ENCODE results near the gene RDH5. TPM values are rescaled to one million over a fixed set of nuclear protein-coding genes. Genes with fewer than 3 reads are reported as not detected.

RDH5 gene
- total RNA-seq, 2 experiments from 2014 or later = 9.5 to 10.5 TPM

- POLR2A ChIA-PET = interaction anchor here (1.0 kb wide), 1 partner anchor 18 kb away, joined by 3 read pairs; no protein-coding TSS in a partner anchor
- DNase-seq = no peak
- CTCF ChIA-PET = interaction anchor here (0.6 to 1.0 kb wide), 3 partner anchors 56 to 978 kb away, joined by 3 to 4 read pairs (median 3); no protein-coding TSS in a partner anchor
- Mint-ChIP-seq H3K4me3 (no peak overlapping the region), H3K27ac (no peak overlapping the region), H3K9me3 (no peaks in the 10 kb centered on the region), H3K27me3 (peaks cover 41% of the 10 kb centered on the region), H3K4me1 (peaks cover 33% of the 10 kb centered on the region), H3K36me3 (ENCODE audit: low read depth) (peaks cover 6% of the 10 kb centered on the region)
Measured at GRCh38 chr12:55711786-55712553, 8.2 kb upstream of the RDH5 start.

GRCh38 chr12:55712700-55713415 is 7.3 kb upstream of the RDH5 start:
- ChIA-PET POLR2A (interaction anchor here (9.2 kb wide), 1 partner anchor 17 kb away, joined by 84 read pairs; the partner anchor contains the start of gene CD63), CTCF (no interaction called here)
- Mint-ChIP-seq H3K9me3 (no peaks in the 10 kb centered on the region), H3K36me3 (ENCODE audit: low read depth) (peaks cover 11% of the 10 kb centered on the region), H3K27ac (no peak overlapping the region), H3K4me3 (no peak overlapping the region), H3K27me3 (peaks cover 35% of the 10 kb centered on the region), H3K4me1 (peaks cover 38% of the 10 kb centered on the region)
- DNase-seq = no peak

GRCh38 chr12:55713721-55714120 is 6.5 kb upstream of the RDH5 start:
- peaks cover 29% of the 10 kb centered on the region for H3K27me3 Mint-ChIP-seq
- ChIA-PET POLR2A (interaction anchor here (9.2 kb wide), 1 partner anchor 16 kb away, joined by 84 read pairs; the partner anchor contains the start of gene CD63), CTCF (no interaction called here)
- no peak overlapping the region for H3K4me3 Mint-ChIP-seq
- no peak for DNase-seq
- H3K27ac Mint-ChIP-seq = no peak overlapping the region
- H3K9me3 Mint-ChIP-seq = no peaks in the 10 kb centered on the region
- peaks cover 38% of the 10 kb centered on the region for H3K4me1 Mint-ChIP-seq
- H3K36me3 Mint-ChIP-seq (ENCODE audit: low read depth) = peaks cover 20% of the 10 kb centered on the region

GRCh38 chr12:55715169-55715764 is 4.9 kb upstream of the RDH5 start:
- peak overlapping the region; percentile 93 for H3K27ac Mint-ChIP-seq
- peaks cover 27% of the 10 kb centered on the region for H3K36me3 Mint-ChIP-seq (ENCODE audit: low read depth)
- peaks cover 47% of the 10 kb centered on the region for H3K4me1 Mint-ChIP-seq
- H3K27me3 Mint-ChIP-seq = peaks cover 15% of the 10 kb centered on the region
- ChIA-PET CTCF (interaction anchor here (0.6 to 3.7 kb wide), 9 partner anchors 9 to 1712 kb away, joined by 3 to 33 read pairs (median 4); partner anchors contain the start of gene RAB5B), POLR2A (interaction anchor here (1.0 to 9.2 kb wide), 11 partner anchors 8 to 1217 kb away, joined by 3 to 84 read pairs (median 5); partner anchors contain the start of genes CD63, NCKAP1L, ORMDL2 and PA2G4)
- peak overlapping the region; percentile 94 for H3K4me3 Mint-ChIP-seq
- H3K9me3 Mint-ChIP-seq = no peaks in the 10 kb centered on the region
- DNase-seq = no peak

GRCh38 chr12:55715833-55716581 is 4.2 kb upstream of the RDH5 start, which contains the start of gene BLOC1S1:
Gene BLOC1S1, plus strand, starts transcription at chr12:55716046. Its CDS starts 6 bp downstream, at chr12:55716052.
- Mint-ChIP-seq H3K36me3 (ENCODE audit: low read depth) (peaks cover 27% of the 10 kb centered on the region), H3K4me3 (peak within 1 kb of the TSS; percentile 94), H3K4me1 (peaks cover 54% of the 10 kb centered on the region), H3K9me3 (no peaks in the 10 kb centered on the region), H3K27ac (peak within 1 kb of the TSS; percentile 93), H3K27me3 (peaks cover 10% of the 10 kb centered on the region)
- DNase-seq = peak; percentile 95
- CTCF ChIA-PET = interaction anchor here (0.6 to 3.7 kb wide), 10 partner anchors 9 to 1711 kb away, joined by 3 to 33 read pairs (median 4); partner anchors contain the start of gene RAB5B
- POLR2A ChIA-PET = interaction anchor here (0.8 to 9.2 kb wide), 15 partner anchors 9 to 1363 kb away, joined by 3 to 84 read pairs (median 5); partner anchors contain the start of genes CD63, NCKAP1L, NEMP1 and ORMDL2

GRCh38 chr12:55716582-55716957 is 3.6 kb upstream of the RDH5 start:
- ChIA-PET CTCF (interaction anchor here (1.2 to 3.7 kb wide), 7 partner anchors 8 to 279 kb away, joined by 3 to 33 read pairs (median 5); no protein-coding TSS in a partner anchor), POLR2A (interaction anchor here (0.8 to 9.2 kb wide), 14 partner anchors 8 to 1362 kb away, joined by 3 to 84 read pairs (median 6); partner anchors contain the start of genes CD63, NCKAP1L, NEMP1 and ORMDL2)
- peak overlapping the region; percentile 93 for H3K27ac Mint-ChIP-seq
- peaks cover 57% of the 10 kb centered on the region for H3K4me1 Mint-ChIP-seq
- peaks cover 10% of the 10 kb centered on the region for H3K27me3 Mint-ChIP-seq
- no peaks in the 10 kb centered on the region for H3K9me3 Mint-ChIP-seq
- no peak for DNase-seq
- H3K4me3 Mint-ChIP-seq = peak overlapping the region; percentile 94
- H3K36me3 Mint-ChIP-seq (ENCODE audit: low read depth) = peaks cover 27% of the 10 kb centered on the region

- Mint-ChIP-seq H3K27me3 (peaks cover 3% of the 10 kb centered on the region), H3K27ac (peak overlapping the region; percentile 93), H3K9me3 (no peaks in the 10 kb centered on the region), H3K4me3 (peak overlapping the region; percentile 94), H3K36me3 (ENCODE audit: low read depth) (peaks cover 27% of the 10 kb centered on the region), H3K4me1 (peaks cover 57% of the 10 kb centered on the region)
- ChIA-PET POLR2A (interaction anchor here (0.7 to 9.2 kb wide), 11 partner anchors 8 to 1219 kb away, joined by 3 to 84 read pairs (median 7); partner anchors contain the start of genes CD63, NCKAP1L, ORMDL2 and RAB5B), CTCF (interaction anchor here (1.1 to 3.7 kb wide), 6 partner anchors 7 to 209 kb away, joined by 5 to 33 read pairs (median 7); no protein-coding TSS in a partner anchor)
- DNase-seq = no peak
Measured at GRCh38 chr12:55717011-55718007, 2.9 kb upstream of the RDH5 start.

GRCh38 chr12:55718015-55718414 is 2.2 kb upstream of the RDH5 start:
- no peaks in the 10 kb centered on the region for H3K9me3 Mint-ChIP-seq
- H3K27ac Mint-ChIP-seq = peak overlapping the region; percentile 93
- peak overlapping the region; percentile 94 for H3K4me3 Mint-ChIP-seq
- ChIA-PET POLR2A (interaction anchor here (0.7 to 9.2 kb wide), 5 partner anchors 9 to 256 kb away, joined by 3 to 84 read pairs (median 9); partner anchors contain the start of genes CD63 and RAB5B), CTCF (interaction anchor here (1.1 to 3.7 kb wide), 4 partner anchors 12 to 71 kb away, joined by 5 to 33 read pairs (median 7); no protein-coding TSS in a partner anchor)
- H3K27me3 Mint-ChIP-seq = no peaks in the 10 kb centered on the region
- no peak for DNase-seq
- H3K36me3 Mint-ChIP-seq (ENCODE audit: low read depth) = peaks cover 27% of the 10 kb centered on the region
- H3K4me1 Mint-ChIP-seq = peaks cover 57% of the 10 kb centered on the region

GRCh38 chr12:55718624-55719275 is 1.4 kb upstream of the RDH5 start:
- DNase-seq = no peak
- no peaks in the 10 kb centered on the region for H3K9me3 Mint-ChIP-seq
- POLR2A ChIA-PET = interaction anchor here (2.3 to 9.2 kb wide), 2 partner anchors 11 to 19 kb away, joined by 15 to 84 read pairs; partner anchors contain the start of gene CD63
- CTCF ChIA-PET = interaction anchor here (0.6 to 3.7 kb wide), 5 partner anchors 11 to 322 kb away, joined by 3 to 33 read pairs (median 5); partner anchors contain the start of gene CD63
- H3K27me3 Mint-ChIP-seq = no peaks in the 10 kb centered on the region
- peaks cover 57% of the 10 kb centered on the region for H3K4me1 Mint-ChIP-seq
- H3K36me3 Mint-ChIP-seq (ENCODE audit: low read depth) = peaks cover 31% of the 10 kb centered on the region
- H3K4me3 Mint-ChIP-seq = no peak overlapping the region
- no peak overlapping the region for H3K27ac Mint-ChIP-seq

- peaks cover 33% of the 10 kb centered on the region for H3K36me3 Mint-ChIP-seq (ENCODE audit: low read depth)
- H3K9me3 Mint-ChIP-seq = no peaks in the 10 kb centered on the region
- no peak overlapping the region for H3K27ac Mint-ChIP-seq
- peaks cover 57% of the 10 kb centered on the region for H3K4me1 Mint-ChIP-seq
- ChIA-PET POLR2A (interaction anchor here (0.9 to 9.2 kb wide), 3 partner anchors 10 to 20 kb away, joined by 5 to 84 read pairs (median 6); partner anchors contain the start of gene CD63), CTCF (interaction anchor here (0.6 to 3.7 kb wide), 5 partner anchors 10 to 321 kb away, joined by 3 to 17 read pairs (median 7); partner anchors contain the start of gene CD63)
- no peak overlapping the region for H3K4me3 Mint-ChIP-seq
- DNase-seq = no peak
- H3K27me3 Mint-ChIP-seq = no peaks in the 10 kb centered on the region
Measured at GRCh38 chr12:55719371-55719770, 822 bp upstream of the RDH5 start.
